MCF 10A (cell line): ENCODE data around the gene MT4. TPM values are rescaled to one million over a fixed set of nuclear protein-coding genes. Genes with fewer than 3 reads are reported as not detected.

Experiments
- BruUV-seq: library from RNA; stranded (reverse); fragments of 400-500 nt; replicated peaks from 2 replicates; lab custom pipeline; 2021; lab: Mats Ljungman, UMichigan
- CTCF ChIA-PET: fragments of 300-600 bp; sonication (Branson Sonifier 250); formaldehyde crosslinking; extraction: SDS; loops from one replicate; lab custom pipeline; 2021; ENCODE audit warnings: antibody characterized with exemption, inconsistent platforms; lab: Yijun Ruan, JAX
- POLR2A ChIA-PET: fragments of 300-600, 350-650 bp; sonication (Branson Sonifier 250); formaldehyde crosslinking; extraction: SDS; loops from one replicate; lab custom pipeline; 2020; ENCODE audit warnings: antibody characterized with exemption, inconsistent platforms; lab: Yijun Ruan, JAX
- DNase-seq: peaks from one replicate; pipeline ENCODE4 v3.0.0-alpha.2; 2018; ENCODE audit not compliant: unreplicated experiment
- H3K27ac Mint-ChIP-seq: one replicate; pipeline ENCODE4 v1.8.0; 2022; ENCODE audit warnings: mild to moderate bottlenecking, low read depth, mixed read lengths; ENCODE audit not compliant: unreplicated experiment
- H3K27me3 Mint-ChIP-seq: one replicate; pipeline ENCODE4 v1.8.0; 2022; ENCODE audit warnings: mixed read lengths; ENCODE audit not compliant: insufficient read depth, unreplicated experiment
- H3K36me3 Mint-ChIP-seq: one replicate; pipeline ENCODE4 v1.8.0; 2022; ENCODE audit warnings: mild to moderate bottlenecking, moderate library complexity, mixed read lengths; ENCODE audit not compliant: insufficient read depth, unreplicated experiment
- H3K4me1 Mint-ChIP-seq: one replicate; pipeline ENCODE4 v1.8.0; 2022; ENCODE audit warnings: mixed read lengths; ENCODE audit not compliant: insufficient read depth, unreplicated experiment
- H3K4me3 Mint-ChIP-seq: one replicate; pipeline ENCODE4 v1.8.0; 2022; ENCODE audit warnings: mild to moderate bottlenecking, moderate library complexity, mixed read lengths; ENCODE audit not compliant: unreplicated experiment
- H3K9me3 Mint-ChIP-seq: one replicate; pipeline ENCODE4 v1.8.0; 2022; ENCODE audit warnings: mixed read lengths; ENCODE audit not compliant: unreplicated experiment
- CTCF ChIP-seq: fragments of 200-600 bp; IDR thresholded peaks from one replicate; pipeline ENCODE4 v1.8.0; 2022; ENCODE audit warnings: antibody characterized with exemption, mild to moderate bottlenecking; ENCODE audit not compliant: unreplicated experiment
- intact Hi-C: fragments of 100-400 bp; cut with micrococcal nuclease; formaldehyde crosslinking; loops from 2 replicates; pipeline ENCODE4 v1.14.1; 2022
- total RNA-seq: library from RNA; stranded (reverse); gene quantifications from 2 replicates; pipeline ENCODE4 v1.2.3, GENCODE V29; 2022

The MT4 gene
- total RNA-seq, 1 experiment from 2014 or later = not detected

DNA sequence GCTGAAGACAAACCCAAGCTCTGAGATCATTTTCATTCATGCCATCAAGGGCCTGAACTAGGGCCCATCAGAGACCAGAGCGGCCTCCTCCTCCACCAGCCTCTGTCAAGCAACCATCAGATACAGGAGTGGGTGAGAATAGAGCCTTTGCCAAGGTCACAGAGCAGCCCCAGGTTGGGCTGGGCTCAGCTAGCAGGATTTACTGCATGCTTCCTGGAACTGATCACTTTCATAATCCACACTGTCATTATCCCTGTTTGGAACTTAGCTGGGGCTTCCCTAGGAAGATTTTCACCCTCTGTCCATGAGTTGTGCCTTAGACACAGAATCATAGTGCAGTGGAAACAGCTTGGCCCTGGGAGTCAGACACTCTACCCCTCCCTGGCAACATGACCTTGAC lies 5.1 kb downstream of the MT4 start:
- Mint-ChIP-seq H3K27ac (no peak overlapping the region), H3K4me1 (no peaks in the 10 kb centered on the region), H3K4me3 (no peak overlapping the region), H3K27me3 (peaks cover 12% of the 10 kb centered on the region), H3K9me3 (no peaks in the 10 kb centered on the region), H3K36me3 (no peaks in the 10 kb centered on the region)
- TF ChIP-seq CTCF = no peak
- no TSS peak for BruUV-seq
- CTCF ChIA-PET = interaction anchor here (0.6 to 0.7 kb wide), 2 partner anchors 177 to 523 kb away, joined by 3 read pairs; partner anchors contain the start of gene CPNE2
- intact Hi-C loops = no loop called here
- no peak for DNase-seq
- POLR2A ChIA-PET = interaction anchor here (0.7 kb wide), 1 partner anchor 274 kb away, joined by 4 read pairs; no protein-coding TSS in a partner anchor

DNA sequence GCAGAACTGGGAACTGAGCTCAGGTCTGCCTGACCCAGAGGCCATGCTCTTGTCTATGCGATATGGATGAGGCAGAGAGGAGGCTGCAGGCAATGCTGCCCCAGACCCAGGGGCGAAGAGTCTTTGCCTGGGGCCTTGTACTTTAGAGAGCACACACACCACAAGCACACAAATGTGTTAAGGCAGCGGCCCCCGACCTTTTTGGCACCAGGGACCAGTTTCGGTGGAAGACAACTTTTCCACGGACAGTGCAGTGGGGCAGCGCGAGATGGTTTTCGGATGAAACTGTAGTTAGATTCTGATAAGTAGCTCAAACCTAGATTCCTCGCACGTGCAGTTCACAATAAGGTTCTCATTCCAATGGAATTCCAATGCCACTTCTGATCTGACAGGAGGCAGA lies 6.7 kb downstream of the MT4 start:
- no peak overlapping the region for H3K4me3 Mint-ChIP-seq
- TF ChIP-seq CTCF = no peak
- no peak for DNase-seq
- H3K4me1 Mint-ChIP-seq = peaks cover 4% of the 10 kb centered on the region
- no TSS peak for BruUV-seq
- H3K27ac Mint-ChIP-seq = no peak overlapping the region
- H3K27me3 Mint-ChIP-seq = peaks cover 5% of the 10 kb centered on the region
- no peaks in the 10 kb centered on the region for H3K9me3 Mint-ChIP-seq
- intact Hi-C loops = no loop called here
- ChIA-PET CTCF (interaction anchor here (1.1 kb wide), 1 partner anchor 29 kb away, joined by 3 read pairs; no protein-coding TSS in a partner anchor), POLR2A (no interaction called here)
- H3K36me3 Mint-ChIP-seq = no peaks in the 10 kb centered on the region

- no TSS peak for BruUV-seq
- Mint-ChIP-seq H3K27me3 (no peaks in the 10 kb centered on the region), H3K27ac (no peak overlapping the region), H3K9me3 (no peaks in the 10 kb centered on the region), H3K4me1 (peaks cover 10% of the 10 kb centered on the region), H3K36me3 (no peaks in the 10 kb centered on the region), H3K4me3 (no peak overlapping the region)
- no peak for TF ChIP-seq CTCF
- intact Hi-C loops = no loop called here
- ChIA-PET POLR2A (interaction anchor here (1.3 kb wide), 1 partner anchor 29 kb away, joined by 3 read pairs; no protein-coding TSS in a partner anchor), CTCF (interaction anchor here (0.9 kb wide), 1 partner anchor 28 kb away, joined by 4 read pairs; no protein-coding TSS in a partner anchor)
- DNase-seq = no peak
These were observed 9.8 kb downstream of the MT4 start for GRCh38 chr16:56574625-56575024.

DNA sequence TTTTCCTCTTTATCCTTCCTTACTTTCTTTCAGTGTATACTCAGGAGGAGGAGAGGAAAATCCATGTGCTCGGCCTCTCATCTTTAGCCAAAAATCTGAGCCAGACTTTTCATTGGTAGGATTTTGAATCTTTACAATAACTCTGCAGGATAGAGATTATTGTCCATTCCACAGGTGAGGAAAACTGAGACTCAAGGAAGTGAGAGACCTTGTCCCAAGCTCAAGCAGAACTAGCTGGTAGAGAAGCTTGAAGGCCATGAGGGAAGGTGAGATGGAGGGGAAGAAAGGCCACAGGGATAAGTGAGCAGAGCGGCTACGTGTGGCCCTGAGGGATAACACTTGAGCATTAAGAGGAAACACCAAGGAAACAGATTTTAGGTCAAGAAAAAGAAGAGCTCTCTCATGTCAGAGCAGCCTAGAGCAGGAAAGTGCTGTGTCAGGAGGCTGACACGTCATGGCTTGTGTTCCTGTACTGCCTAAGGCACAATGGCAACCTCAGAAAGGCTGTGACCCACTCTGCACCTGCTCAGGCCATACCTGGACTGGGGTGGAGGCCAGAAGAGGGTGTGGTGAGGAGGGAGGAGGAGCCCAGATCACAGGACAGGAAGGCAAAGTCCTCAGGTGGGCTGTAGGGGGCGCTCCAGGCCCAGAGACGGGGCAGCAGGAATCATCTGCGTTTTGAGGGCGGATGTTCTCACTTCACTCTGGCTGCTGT lies 11.9 kb downstream of the MT4 start:
- no TSS peak for BruUV-seq
- Mint-ChIP-seq H3K4me3 (no peak overlapping the region), H3K27ac (peak overlapping the region; percentile 17), H3K9me3 (no peaks in the 10 kb centered on the region), H3K27me3 (no peaks in the 10 kb centered on the region), H3K36me3 (no peaks in the 10 kb centered on the region), H3K4me1 (peaks cover 10% of the 10 kb centered on the region)
- intact Hi-C loops = loop anchor here (1.0 kb wide), 4 partner anchors 24 to 213 kb away; no protein-coding TSS in a partner anchor
- POLR2A ChIA-PET = interaction anchor here (0.6 to 2.3 kb wide), 21 partner anchors 13 to 912 kb away, joined by 3 to 13 read pairs (median 4); partner anchors contain the start of genes MT1E, MT1X, MT2A and NUP93
- peak; percentile 92 for TF ChIP-seq CTCF
- peak; percentile 92 for DNase-seq
- CTCF ChIA-PET = interaction anchor here (0.5 to 2.9 kb wide), 49 partner anchors 10 to 490 kb away, joined by 3 to 51 read pairs (median 4); partner anchors contain the start of gene MT4
